Gastrocnemius medialis (tissue), 4 donors: ENCODE results near the gene ATP9B. TPM values are rescaled to one million over a fixed set of nuclear protein-coding genes. Genes with fewer than 3 reads are reported as not detected.

Source experiments
- ATAC-seq, 2 donors: fragments of 150-250 bp; one replicate each; pipeline ENCODE4 v1.9.1; 2016
- DNase-seq, 2 donors: peaks; one replicate each; pipeline ENCODE4 v3.0.0-alpha.2; 2019
- H3K27ac ChIP-seq, 4 donors: fragments of 200-600 bp; sonication (generic); 1 replicate in 1 of 4; 2 replicates in 3 of 4; pipeline ENCODE4 v1.5.1; 2016 to 2018; ENCODE audit warnings: mild to moderate bottlenecking in 2 of 4, moderate library complexity in 1 of 4
- H3K27me3 ChIP-seq, 3 donors: fragments of 200-600 bp; sonication (generic) in 2 of 3; 1 replicate in 1 of 3; 2 replicates in 2 of 3; pipeline versions ENCODE4 v1.5.1 to v1.6.0; 2016 to 2019; ENCODE audit warnings: mild to moderate bottlenecking in 1 of 3, moderate library complexity in 1 of 3
- H3K36me3 ChIP-seq, 2 donors: fragments of 200-600 bp; sonication (generic) in 1 of 2; one replicate each; pipeline ENCODE4 v1.5.1; 2017 to 2018
- H3K4me1 ChIP-seq, 2 donors: fragments of 200-600 bp; sonication (generic) in 1 of 2; one replicate each; pipeline ENCODE4 v1.5.1; 2016 to 2017; ENCODE audit warnings: mild to moderate bottlenecking in 2 of 2
- H3K4me3 ChIP-seq, 4 donors: fragments of 200-600 bp; sonication (generic) in 3 of 4; 1 replicate in 1 of 4; 2 replicates in 3 of 4; pipeline ENCODE4 v1.5.1; 2016 to 2019; ENCODE audit warnings: mild to moderate bottlenecking in 2 of 4
- H3K9me3 ChIP-seq, 3 donors: fragments of 200-600 bp; sonication (generic) in 2 of 3; 1 replicate in 1 of 3; 2 replicates in 2 of 3; pipeline ENCODE4 v1.5.1; 2016 to 2019
- CTCF ChIP-seq, 5 experiments: fragments of 450-650 bp in 3 of 5; fragments of 200-600 bp in 2 of 5; sonication (generic) in 2 of 5; IDR thresholded peaks in 4 of 5; conservative IDR thresholded peaks in 1 of 5; 1 replicate in 4 of 5; 2 replicates in 1 of 5; pipeline ENCODE4 v1.5.1; 2016 to 2019; ENCODE audit warnings: antibody characterized with exemption in 5 of 5, mild to moderate bottlenecking in 3 of 5, moderate library complexity in 3 of 5
- POLR2A ChIP-seq, 2 donors: fragments of 450-650 bp; IDR thresholded peaks; one replicate each; pipeline ENCODE4 v1.6.1; 2017; ENCODE audit warnings: antibody characterized with exemption in 2 of 2, mild to moderate bottlenecking in 2 of 2, moderate library complexity in 2 of 2
- in situ Hi-C, 4 donors: fragments of 200-750 bp; cut with MboI; loops; one replicate each; pipeline versions ENCODE4 v1.15.0 to v1.8.0; 2017; ENCODE audit warnings: low sequenced_read_pairs in 4 of 4
- intact Hi-C: fragments of 100-400 bp; cut with DNase I; formaldehyde crosslinking; loops from one replicate; pipeline ENCODE4 v1.15.1; 2023; ENCODE audit warnings: low total_unique reads
- total RNA-seq, 4 donors: library from RNA; depleted of rRNA; stranded (reverse); fragments of >200 nt; gene quantifications; one replicate each; pipeline versions ENCODE4 v1.1.0 to v1.2.3, GENCODE V29; 2016

The ATP9B gene
- total RNA-seq, 4 donors from 2014 or later, result 9.9 to 33.6 (median 18.6) TPM

GRCh38 chr18:79329786-79330185 is 260.6 kb downstream of the ATP9B start:
- no peak for ATAC-seq
- H3K36me3 ChIP-seq, result peaks cover 3 to 25% of the 10 kb centered on the region in 2 donors
- H3K27me3 ChIP-seq, result no peaks in the 10 kb centered on the region
- H3K9me3 ChIP-seq, result no peaks in the 10 kb centered on the region
- no peak overlapping the region for H3K4me3 ChIP-seq
- TF ChIP-seq POLR2A (IDR thresholded peaks at IDR 0.05) (no peak), CTCF (IDR thresholded peaks at IDR 0.05 in 4 of 5, conservative IDR thresholded peaks at IDR 0.05 in 1 of 5) (no peak)
- in situ Hi-C loops, result no loop called here
- no peak overlapping the region for H3K27ac ChIP-seq
- intact Hi-C loops, result no loop called here
- DNase-seq, result no peak
- no peaks in the 10 kb centered on the region for H3K4me1 ChIP-seq

DNA sequence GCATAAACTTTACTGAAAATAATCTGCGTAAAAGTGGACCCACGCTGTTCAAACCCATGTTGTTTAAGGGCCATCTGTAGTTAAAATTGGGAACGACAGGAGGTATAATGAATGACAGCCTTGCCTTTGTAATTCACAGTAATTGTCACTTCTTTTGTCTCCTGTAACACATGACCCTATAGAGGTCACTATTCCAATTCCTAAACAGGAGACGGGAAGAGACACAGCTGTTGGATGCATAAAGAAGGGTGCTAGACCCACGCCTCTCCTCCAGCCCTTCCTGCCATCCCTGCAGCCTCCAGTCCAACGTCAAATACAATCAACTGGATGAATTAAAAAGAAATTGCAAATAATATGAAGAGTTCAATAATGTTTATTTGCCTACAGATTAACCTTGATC is 263.5 kb downstream of the ATP9B start:
- in situ Hi-C loops (no loop called here), intact Hi-C loops (no loop called here)
- DNase-seq (no peak), ATAC-seq (no peak)
- Histone ChIP-seq H3K27ac (no peak overlapping the region), H3K4me1 (no peaks in the 10 kb centered on the region), H3K36me3 (peaks cover 3 to 34% of the 10 kb centered on the region in 2 donors), H3K4me3 (no peak overlapping the region), H3K27me3 (no peaks in the 10 kb centered on the region), H3K9me3 (no peaks in the 10 kb centered on the region)
- TF ChIP-seq CTCF (IDR thresholded peaks at IDR 0.05 in 4 of 5, conservative IDR thresholded peaks at IDR 0.05 in 1 of 5) (no peak), POLR2A (IDR thresholded peaks at IDR 0.05) (no peak)

GRCh38 chr18:79333046-79333445 is 263.9 kb downstream of the ATP9B start:
- H3K4me1 ChIP-seq, result no peaks in the 10 kb centered on the region
- H3K36me3 ChIP-seq, result peaks cover 3 to 38% of the 10 kb centered on the region in 2 donors
- in situ Hi-C loops, result no loop called here
- H3K27me3 ChIP-seq, result no peaks in the 10 kb centered on the region
- H3K27ac ChIP-seq, result no peak overlapping the region
- intact Hi-C loops, result no loop called here
- DNase-seq (no peak), ATAC-seq (no peak)
- H3K9me3 ChIP-seq, result no peaks in the 10 kb centered on the region
- no peak overlapping the region for H3K4me3 ChIP-seq
- TF ChIP-seq POLR2A (IDR thresholded peaks at IDR 0.05) (no peak), CTCF (IDR thresholded peaks at IDR 0.05 in 4 of 5, conservative IDR thresholded peaks at IDR 0.05 in 1 of 5) (no peak)

DNA sequence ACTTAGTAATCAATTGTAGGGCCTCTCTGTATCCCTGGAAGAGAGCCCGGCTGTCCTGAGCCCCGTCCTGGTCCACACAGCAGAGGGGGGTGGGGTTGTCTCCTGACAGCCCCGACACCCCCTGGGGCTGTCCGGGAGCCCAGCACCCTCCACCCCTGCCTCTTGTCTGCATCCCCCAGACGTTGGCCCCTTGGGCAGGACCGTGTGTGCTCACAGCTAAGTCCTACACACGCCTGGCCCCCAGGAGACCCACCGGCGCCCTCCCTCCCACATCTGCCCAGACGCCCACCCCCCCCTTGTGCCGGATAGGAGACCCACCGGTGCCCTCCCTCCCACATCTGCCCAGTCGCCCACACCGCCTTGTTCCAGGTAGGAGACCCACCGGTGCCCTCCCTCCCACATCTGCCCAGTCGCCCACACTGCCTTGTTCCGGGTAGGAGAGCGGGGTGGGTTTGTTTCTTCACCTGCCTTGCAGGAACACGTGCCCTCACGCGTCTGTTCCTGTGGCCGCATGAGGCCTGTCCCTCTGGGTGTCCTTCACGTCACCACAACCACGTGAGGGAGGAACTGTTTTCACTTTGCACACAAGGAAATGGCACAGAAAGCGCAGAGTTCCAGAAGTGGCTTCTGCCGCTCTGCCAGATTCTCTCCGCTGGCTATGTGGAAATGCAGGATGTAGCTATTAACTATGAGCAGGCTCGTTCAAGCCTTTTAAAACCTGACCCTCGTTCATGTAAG is 265.5 kb downstream of the ATP9B start:
- in situ Hi-C loops, result no loop called here
- no peaks in the 10 kb centered on the region for H3K9me3 ChIP-seq
- DNase-seq, result no peak
- no peak overlapping the region for H3K4me3 ChIP-seq
- H3K27me3 ChIP-seq, result no peaks in the 10 kb centered on the region
- intact Hi-C loops, result no loop called here
- no peak for ATAC-seq
- no peak overlapping the region for H3K27ac ChIP-seq
- no peaks in the 10 kb centered on the region for H3K4me1 ChIP-seq
- peaks cover 3 to 47% of the 10 kb centered on the region in 2 donors for H3K36me3 ChIP-seq
- TF ChIP-seq CTCF (IDR thresholded peaks at IDR 0.05 in 4 of 5, conservative IDR thresholded peaks at IDR 0.05 in 1 of 5) (no peak), POLR2A (IDR thresholded peaks at IDR 0.05) (no peak)
